Stimulated activated CD8-positive, alpha-beta memory T cell treated with anti-CD3 and anti-CD28 coated beads, Interleukin-7, amount 100 ng/mL, for 24 hours (primary cell): ENCODE measurements around the gene STK24.

Experiments used
- DNase-seq: peaks from one replicate; pipeline ENCODE4 v3.0.0-alpha.2; 2020; ENCODE audit warnings: low read depth

STK24 gene

GRCh38 chr13:98406427-98406826, 170.5 kb downstream of the STK24 start:
- no peak for DNase-seq

DNA sequence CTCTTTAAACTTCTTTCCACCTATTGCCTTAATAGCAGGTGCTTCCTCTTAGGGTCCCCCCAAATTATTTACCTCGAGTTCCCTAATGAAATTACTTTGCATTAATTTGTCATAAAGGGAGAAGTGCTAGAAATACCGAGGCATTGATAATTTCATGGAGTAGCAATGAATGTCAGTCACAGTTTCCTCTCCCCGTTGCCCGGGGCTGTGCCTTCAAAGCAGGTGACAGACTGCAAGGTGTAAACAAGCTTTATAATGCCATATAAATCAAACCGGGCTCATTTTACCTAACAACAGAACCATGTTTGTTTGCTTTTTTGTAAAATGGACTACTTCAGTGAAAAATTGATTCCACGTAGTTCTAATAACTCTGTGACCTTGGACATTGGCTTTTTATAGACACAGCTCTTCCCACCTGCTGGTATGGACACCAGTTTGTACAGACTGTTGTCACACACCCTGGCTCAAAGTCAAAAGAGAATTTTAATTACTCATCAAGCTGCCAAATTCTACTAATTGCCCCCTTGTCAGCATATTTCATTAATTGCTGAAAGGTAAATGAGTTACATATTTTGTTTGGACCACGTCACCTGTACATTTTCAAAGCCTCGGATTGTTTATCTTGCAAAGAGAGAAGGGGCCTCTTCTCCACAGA, 171.1 kb downstream of the STK24 start:
- DNase-seq, result no peak

DNA sequence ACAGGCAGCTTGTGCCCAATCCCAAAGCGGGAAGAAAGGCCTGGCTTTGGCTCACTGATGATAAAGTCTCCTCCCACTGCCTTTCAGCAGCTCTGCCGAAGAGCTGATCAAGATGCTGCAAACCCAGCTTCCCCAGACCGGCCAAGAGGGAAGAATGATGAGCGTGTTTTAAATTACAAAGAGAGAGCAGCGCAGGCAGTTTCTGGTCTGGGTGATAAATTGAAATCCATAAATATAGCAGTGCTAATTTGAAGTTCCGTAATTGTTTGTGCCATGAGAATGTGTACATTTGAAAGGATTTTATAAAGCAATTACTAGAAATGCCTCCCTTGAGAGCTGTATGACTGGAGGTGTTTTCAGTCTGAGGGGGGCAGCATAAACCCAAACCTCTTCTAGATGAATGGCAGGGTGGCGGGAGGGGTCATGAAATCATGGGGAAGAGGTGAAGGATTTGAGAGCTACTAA, 171.8 kb downstream of the STK24 start:
- no peak for DNase-seq

DNA sequence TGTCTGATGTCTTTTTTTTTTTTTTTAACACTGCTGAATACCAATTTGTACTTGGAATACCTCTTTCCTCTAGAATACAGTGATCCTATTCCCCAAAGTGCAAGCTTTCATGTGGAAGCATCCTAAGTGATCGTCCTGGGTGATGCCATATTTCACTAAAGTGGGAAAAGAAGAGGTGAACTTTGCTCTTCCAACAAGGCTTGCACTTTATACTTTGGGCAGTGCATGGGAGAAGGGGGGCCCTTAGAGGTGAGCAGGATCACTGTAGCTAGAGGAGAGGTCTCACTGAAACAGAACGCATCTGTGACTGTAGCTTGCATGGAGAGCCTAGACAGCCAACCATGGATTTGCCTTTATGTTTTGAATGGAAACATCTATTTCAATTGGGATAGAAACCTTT, 173.8 kb downstream of the STK24 start:
- no peak for DNase-seq

GRCh38 chr13:98401934-98402333, 175.0 kb downstream of the STK24 start:
- no peak for DNase-seq

- DNase-seq, result no peak
Measured at GRCh38 chr13:98399756-98400155, 177.2 kb downstream of the STK24 start.

DNA sequence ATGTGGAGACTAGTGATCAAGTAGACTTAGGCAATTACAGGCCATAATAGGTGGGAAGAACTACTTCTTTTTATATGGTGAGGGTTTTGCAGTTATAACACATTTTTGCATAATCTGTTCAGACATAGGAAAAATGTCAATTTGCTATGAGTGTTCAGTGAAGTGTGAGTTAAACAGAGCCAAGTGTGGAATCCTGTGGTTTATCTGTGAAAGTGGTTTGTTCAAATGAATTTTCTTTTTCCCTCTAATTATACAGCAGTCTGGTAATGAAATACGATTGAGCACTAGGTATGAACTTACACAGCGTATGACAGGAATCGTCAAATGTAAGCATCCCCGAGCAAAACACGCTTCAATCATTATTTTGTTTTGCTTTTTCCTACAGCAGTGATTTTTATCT, 178.3 kb downstream of the STK24 start:
- no peak for DNase-seq

GRCh38 chr13:98397861-98398260, 179.0 kb downstream of the STK24 start:
- no peak for DNase-seq

GRCh38 chr13:98397221-98397620, 179.7 kb downstream of the STK24 start:
- DNase-seq, result no peak

- DNase-seq, result no peak
Measured at GRCh38 chr13:98396071-98396710, 180.7 kb downstream of the STK24 start.
